ENCODE results near the gene NFIA. TPM values are rescaled to one million over a fixed set of nuclear protein-coding genes. Genes with fewer than 3 reads are reported as not detected.

The NFIA gene
- total RNA-seq, 1 experiment from 2014 or later, result 38.6 TPM

DNA sequence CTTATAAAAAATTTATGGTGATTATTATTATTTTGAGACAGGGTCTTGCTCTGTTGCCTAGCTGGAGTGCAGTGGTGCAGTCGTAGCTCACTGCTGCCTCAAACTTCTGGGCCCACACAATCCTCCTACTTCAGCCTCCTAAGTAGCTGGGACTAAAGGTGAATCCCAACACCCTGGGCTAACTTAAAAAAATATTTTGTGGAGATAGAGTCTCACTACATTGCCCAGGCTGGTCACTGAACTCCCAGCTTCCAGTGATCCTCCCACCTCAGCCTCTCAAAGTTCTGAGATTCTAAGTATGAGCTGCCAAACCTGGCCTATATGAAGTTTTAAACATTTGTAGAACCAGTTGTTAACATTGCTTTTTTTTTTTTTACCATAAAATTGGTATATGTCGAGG, 18.2 kb downstream of the NFIA start:
- no peak for DNase-seq

GRCh38 chr1:61101536-61101935, 19.2 kb downstream of the NFIA start:
- Mint-ChIP-seq H3K27me3 (ENCODE audit: unreplicated experiment) (no peaks in the 10 kb centered on the region), H3K9me3 (ENCODE audit: low read depth, unreplicated experiment) (no peaks in the 10 kb centered on the region), H3K4me1 (ENCODE audit: low read depth, unreplicated experiment) (no peaks in the 10 kb centered on the region), H3K4me3 (ENCODE audit: low read depth, unreplicated experiment) (no peak overlapping the region), H3K27ac (ENCODE audit: unreplicated experiment) (no peak overlapping the region), H3K36me3 (ENCODE audit: insufficient read depth, unreplicated experiment) (no peaks in the 10 kb centered on the region)
- no TSS peak for BruUV-seq (replicated peaks)
- no peak for TF ChIP-seq CTCF (IDR thresholded peaks at IDR 0.05; ENCODE audit: unreplicated experiment)
- intact Hi-C loops (cut with micrococcal nuclease; ENCODE audit: unreplicated experiment), result no loop called here
- CTCF ChIA-PET, result no interaction called here
- DNase-seq, result no peak

More for the DNA sequence above, 18.2 kb downstream of the NFIA start:
- intact Hi-C loops (cut with micrococcal nuclease; ENCODE audit: unreplicated experiment), result no loop called here
- Mint-ChIP-seq H3K4me1 (ENCODE audit: low read depth, unreplicated experiment) (no peaks in the 10 kb centered on the region), H3K27me3 (ENCODE audit: unreplicated experiment) (no peaks in the 10 kb centered on the region), H3K27ac (ENCODE audit: unreplicated experiment) (no peak overlapping the region), H3K4me3 (ENCODE audit: low read depth, unreplicated experiment) (no peak overlapping the region), H3K9me3 (ENCODE audit: low read depth, unreplicated experiment) (no peaks in the 10 kb centered on the region), H3K36me3 (ENCODE audit: insufficient read depth, unreplicated experiment) (no peaks in the 10 kb centered on the region)
- no peak for TF ChIP-seq CTCF (IDR thresholded peaks at IDR 0.05; ENCODE audit: unreplicated experiment)
- BruUV-seq (replicated peaks), result no TSS peak
- CTCF ChIA-PET, result no interaction called here

GRCh38 chr1:61102041-61102440, 19.7 kb downstream of the NFIA start:
- Mint-ChIP-seq H3K27ac (ENCODE audit: unreplicated experiment) (no peak overlapping the region), H3K9me3 (ENCODE audit: low read depth, unreplicated experiment) (no peaks in the 10 kb centered on the region), H3K4me1 (ENCODE audit: low read depth, unreplicated experiment) (no peaks in the 10 kb centered on the region), H3K27me3 (ENCODE audit: unreplicated experiment) (no peaks in the 10 kb centered on the region), H3K4me3 (ENCODE audit: low read depth, unreplicated experiment) (no peak overlapping the region), H3K36me3 (ENCODE audit: insufficient read depth, unreplicated experiment) (no peaks in the 10 kb centered on the region)
- no TSS peak for BruUV-seq (replicated peaks)
- DNase-seq, result no peak
- TF ChIP-seq CTCF (IDR thresholded peaks at IDR 0.05; ENCODE audit: unreplicated experiment), result no peak
- intact Hi-C loops (cut with micrococcal nuclease; ENCODE audit: unreplicated experiment), result no loop called here
- CTCF ChIA-PET, result no interaction called here

DNA sequence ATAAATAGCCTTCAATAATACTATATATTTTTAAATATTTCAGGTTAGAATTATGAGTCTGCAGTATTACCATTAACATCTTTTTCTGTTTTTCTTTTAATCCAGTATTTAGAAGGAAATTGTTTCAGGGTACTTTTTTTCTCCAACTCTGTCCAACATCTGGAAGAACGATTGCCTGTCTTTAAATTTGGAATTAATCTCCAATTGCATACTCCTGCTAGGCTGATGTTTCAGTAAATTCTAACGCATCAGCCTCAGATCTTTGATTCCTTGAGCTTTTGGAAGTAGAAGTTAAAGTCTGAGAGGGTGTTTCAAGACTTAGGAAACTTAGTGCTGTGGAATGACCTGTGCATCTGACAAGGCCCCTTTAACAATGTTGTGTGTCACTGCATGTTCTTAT, 20.3 kb downstream of the NFIA start:
- Mint-ChIP-seq H3K4me3 (ENCODE audit: low read depth, unreplicated experiment) (no peak overlapping the region), H3K4me1 (ENCODE audit: low read depth, unreplicated experiment) (no peaks in the 10 kb centered on the region), H3K9me3 (ENCODE audit: low read depth, unreplicated experiment) (no peaks in the 10 kb centered on the region), H3K27me3 (ENCODE audit: unreplicated experiment) (no peaks in the 10 kb centered on the region), H3K36me3 (ENCODE audit: insufficient read depth, unreplicated experiment) (no peaks in the 10 kb centered on the region), H3K27ac (ENCODE audit: unreplicated experiment) (no peak overlapping the region)
- CTCF ChIA-PET, result interaction anchor here (0.6 kb wide), 1 partner anchor 162 kb away, joined by 7 read pairs; no protein-coding TSS in a partner anchor
- TF ChIP-seq CTCF (IDR thresholded peaks at IDR 0.05; ENCODE audit: unreplicated experiment), result no peak
- intact Hi-C loops (cut with micrococcal nuclease; ENCODE audit: unreplicated experiment), result no loop called here
- DNase-seq, result no peak
- BruUV-seq (replicated peaks), result no TSS peak

Data from Calu3 (cell line).